MV-4-11 (cell line): ENCODE data around the gene PKHD1.

ENCODE experiments used
- DNase-seq: peaks from one replicate; lab custom pipeline; 2025; lab: John Stamatoyannopoulos, UW

PKHD1 gene

GRCh38 chr6:51619042-51619799 is 468.2 kb downstream of the PKHD1 start:
- no peak for DNase-seq

DNA sequence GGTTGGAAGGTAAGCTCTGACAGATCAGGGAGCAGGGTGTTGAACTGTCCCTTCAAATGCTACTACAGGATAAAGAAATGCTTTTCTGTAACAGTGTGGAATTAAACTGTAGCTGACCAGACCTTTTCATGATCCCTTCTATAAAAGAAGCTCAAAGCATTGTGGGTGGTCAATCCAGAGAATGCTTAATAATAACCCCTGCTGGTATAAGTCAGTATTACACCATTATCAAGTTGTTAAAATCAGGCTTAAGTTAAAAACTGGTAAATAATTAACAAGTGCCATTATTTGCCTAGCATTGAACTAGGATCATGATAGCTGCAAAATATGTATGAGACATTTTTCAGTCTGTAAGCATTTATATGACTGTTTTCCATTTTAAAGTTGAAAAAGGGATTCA is 468.9 kb downstream of the PKHD1 start:
- no peak for DNase-seq

DNA sequence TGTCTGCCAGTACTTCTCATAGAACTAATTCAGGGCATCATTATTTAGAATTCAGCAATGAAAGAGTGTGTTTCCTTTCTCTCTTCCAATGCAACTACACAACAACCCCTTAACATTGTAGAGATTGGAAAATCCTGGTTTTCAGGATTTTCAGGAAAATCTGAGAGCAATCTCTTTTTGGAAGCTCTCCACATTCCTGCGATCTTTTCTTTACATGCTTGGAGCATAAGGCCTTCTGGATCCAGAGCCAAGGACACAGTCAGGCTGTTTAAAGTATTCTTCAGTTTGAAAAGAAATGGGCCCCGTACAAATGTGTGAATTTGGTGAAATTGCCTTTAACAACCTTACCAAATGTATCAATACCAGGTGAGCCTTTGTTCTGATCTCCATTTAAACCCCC is 469.7 kb downstream of the PKHD1 start:
- no peak for DNase-seq

DNA sequence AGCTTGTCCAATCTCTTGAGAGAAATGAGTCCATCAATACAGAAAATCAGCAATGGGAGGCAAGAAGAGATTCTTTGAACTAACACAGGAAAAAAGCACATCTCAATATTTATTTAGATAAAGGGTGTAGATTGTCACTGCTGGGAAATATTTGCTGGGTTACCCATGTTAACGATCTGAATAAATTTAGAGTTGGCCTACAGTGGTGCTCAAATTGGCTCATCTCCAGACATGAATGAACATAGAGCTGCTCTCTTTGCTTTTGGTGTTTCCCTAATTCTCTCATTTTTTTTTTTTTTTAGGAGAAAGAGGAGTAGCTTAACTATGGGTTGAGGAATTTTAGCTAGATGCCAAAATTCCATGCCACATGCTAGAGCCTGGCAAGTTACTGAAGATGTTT is 471.2 kb downstream of the PKHD1 start:
- no peak for DNase-seq

GRCh38 chr6:51614725-51615124 is 472.7 kb downstream of the PKHD1 start:
- no peak for DNase-seq

GRCh38 chr6:51613558-51613957 is 473.9 kb downstream of the PKHD1 start:
- DNase-seq: no peak

DNA sequence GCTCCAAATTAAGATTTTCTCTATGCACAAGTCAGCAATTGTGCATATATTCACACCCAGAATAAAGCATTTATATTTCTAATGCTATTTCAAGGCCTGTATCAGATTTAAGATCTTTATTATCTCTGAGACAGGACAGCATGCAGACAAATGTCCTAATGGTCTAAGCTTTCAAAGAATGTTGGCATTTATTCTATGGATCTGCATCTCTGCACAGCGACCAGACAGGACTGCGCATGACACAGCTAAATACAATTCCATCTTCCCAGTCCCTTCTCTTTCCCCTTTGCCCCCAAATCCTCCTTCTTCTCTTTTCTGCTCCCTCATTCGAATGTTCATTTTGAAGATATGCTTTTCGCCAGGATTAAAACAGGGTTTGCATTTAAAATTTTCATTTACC is 478.5 kb downstream of the PKHD1 start:
- DNase-seq: no peak

DNA sequence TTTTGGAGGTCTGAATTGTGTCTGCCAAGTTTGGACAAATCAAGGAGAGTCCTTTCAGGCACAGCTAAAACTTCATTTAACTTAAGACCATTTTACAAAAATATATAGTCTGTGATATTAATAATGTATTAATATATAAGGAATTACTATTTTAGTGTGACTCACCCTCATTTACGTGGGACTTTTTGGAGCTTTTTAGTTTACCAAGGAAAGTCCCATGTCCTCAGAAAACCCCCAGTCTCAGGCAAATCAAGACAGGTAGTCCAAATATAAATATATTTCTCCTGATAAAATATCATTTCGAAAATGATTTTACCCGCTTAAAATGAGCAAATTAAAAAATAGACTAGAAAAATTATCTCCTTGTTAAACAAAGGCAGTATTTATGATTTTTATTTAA is 479.0 kb downstream of the PKHD1 start:
- DNase-seq: no peak

DNA sequence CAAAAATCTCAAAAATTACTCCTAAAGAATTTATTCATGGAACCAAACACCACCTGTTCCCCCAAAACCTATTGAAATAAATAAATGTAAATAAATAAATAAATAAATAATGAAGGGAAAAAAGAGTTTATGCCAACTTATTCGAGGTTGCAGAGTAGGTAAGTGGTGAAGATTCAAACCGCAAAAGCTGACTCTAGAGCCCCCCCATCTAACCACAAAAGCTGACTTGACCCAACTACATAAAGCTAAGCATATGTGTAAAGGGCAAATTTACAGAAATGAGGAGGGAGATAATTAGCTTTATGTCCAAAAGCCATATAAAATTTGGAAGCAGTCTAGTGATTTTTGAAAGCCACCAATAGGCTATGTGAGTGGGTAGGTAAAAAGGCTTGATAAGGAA is 486.9 kb downstream of the PKHD1 start:
- no peak for DNase-seq

GRCh38 chr6:51598171-51598570 is 489.2 kb downstream of the PKHD1 start:
- no peak for DNase-seq

DNA sequence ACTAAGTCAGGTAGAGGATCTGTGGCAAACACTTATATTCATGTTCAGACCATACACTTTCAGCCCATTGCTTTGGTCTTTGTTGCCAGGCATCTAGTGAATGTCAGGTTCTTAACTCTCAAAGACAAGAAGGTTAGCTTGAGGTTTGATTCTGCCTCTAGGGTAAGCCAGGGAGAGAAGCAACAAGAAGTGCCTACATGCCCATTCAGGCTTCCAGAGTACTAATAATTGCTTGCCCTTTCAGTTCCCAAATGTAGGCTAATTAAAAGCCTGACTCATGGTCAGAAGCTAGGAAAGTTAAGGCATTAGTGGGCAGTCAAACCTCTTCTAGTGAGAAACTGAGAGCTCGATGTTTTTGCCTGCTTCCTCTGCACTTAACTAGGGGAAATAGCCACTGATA is 492.4 kb downstream of the PKHD1 start:
- no peak for DNase-seq

- no peak for DNase-seq
Measured at GRCh38 chr6:51585264-51585663, 502.1 kb downstream of the PKHD1 start.

DNA sequence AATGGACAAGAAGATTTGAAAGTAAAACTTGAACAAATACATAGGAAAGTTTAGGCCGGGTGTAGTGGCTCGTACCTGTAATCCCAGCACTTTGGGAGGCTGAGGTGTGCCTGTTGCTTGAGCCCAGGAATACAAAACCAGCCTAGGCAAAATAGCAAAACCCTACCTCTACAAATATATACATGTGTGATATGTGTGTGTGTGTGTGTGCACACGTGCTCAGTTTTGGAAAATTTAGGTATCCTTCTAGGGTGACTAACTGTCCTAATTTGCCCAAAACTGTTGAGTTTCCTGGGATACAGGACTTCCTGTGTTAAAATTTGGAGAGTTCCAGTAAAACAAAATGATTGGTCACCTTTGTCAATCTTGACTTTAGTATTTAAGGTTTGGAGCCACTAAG is 503.2 kb downstream of the PKHD1 start:
- DNase-seq: no peak

GRCh38 chr6:51578994-51579393 is 508.4 kb downstream of the PKHD1 start:
- DNase-seq: no peak

GRCh38 chr6:51578362-51578761 is 509.1 kb downstream of the PKHD1 start:
- no peak for DNase-seq

GRCh38 chr6:51574040-51574439 is 513.4 kb downstream of the PKHD1 start:
- DNase-seq: no peak

GRCh38 chr6:51571168-51571567 is 516.2 kb downstream of the PKHD1 start:
- no peak for DNase-seq

DNA sequence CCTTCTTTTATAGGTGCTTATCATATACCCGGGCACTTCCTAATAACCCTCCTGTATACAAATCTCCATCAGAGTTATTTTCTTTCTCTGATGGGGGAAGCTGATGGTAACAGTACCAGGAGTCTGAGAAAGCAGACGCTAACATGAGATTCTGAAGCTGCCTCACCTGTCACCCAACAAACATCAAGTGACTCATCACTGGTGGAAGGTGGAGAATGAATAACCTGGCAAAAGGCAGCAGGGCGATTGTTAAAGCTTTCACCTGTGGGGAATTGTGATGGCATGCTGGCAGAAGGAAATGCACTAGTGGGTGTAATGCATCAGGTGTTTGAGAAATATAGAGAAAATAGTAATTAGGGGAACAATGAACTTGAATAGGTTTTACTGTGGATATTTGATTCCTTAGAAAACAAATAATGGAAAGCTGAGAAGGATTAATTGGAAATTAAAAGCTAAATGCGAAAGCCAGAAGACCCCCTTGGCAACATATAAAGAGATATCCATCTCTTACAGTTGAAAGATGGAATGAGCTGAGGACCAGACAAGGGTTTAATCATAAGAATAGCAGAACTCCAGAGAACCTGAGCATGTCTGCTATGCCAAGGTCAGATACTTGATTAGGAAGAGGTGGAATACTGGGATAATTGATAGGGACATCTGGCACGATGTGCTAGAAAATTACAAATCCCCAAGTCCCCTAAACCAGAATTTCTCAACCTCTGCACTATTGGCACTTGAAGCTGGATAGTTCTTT is 517.1 kb downstream of the PKHD1 start:
- no peak for DNase-seq

DNA sequence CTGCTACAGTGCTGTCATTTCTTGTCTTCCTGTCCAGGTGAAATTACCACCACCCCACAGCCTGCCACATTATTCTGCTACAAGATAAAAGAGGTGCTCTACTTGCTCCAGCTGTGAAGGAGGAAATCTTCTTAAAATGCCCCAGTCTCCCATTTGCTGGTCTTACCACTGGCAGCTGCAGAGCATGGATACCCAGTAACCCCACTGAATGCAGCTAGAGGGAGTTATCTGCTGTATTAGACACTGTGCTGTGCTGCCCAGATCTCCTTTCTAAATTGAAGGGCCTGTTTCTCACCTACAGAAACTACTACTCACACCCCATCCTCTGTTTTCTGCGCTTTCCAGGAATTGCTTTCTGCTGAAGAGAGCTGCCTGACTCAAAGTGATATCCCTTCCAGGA is 517.8 kb downstream of the PKHD1 start:
- DNase-seq: no peak

DNA sequence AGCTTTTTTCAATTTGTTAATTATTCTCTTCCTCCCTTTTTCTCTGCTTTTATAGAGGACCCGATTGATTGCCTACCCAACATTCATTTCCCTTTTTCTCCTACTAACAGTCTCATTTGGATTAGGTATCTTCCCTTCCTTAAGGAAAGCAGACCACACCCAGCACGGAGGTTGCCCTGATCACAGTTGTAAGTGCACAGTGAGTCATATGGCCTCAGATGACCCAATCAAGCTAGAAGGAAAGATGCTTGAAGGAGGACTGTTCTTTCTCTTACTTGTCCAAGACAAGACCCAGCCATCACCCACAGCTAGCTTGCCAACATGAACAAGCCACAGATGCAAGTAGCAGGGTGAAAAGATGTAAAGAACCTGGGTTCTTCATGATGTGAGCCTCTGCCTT is 518.6 kb downstream of the PKHD1 start:
- no peak for DNase-seq

DNA sequence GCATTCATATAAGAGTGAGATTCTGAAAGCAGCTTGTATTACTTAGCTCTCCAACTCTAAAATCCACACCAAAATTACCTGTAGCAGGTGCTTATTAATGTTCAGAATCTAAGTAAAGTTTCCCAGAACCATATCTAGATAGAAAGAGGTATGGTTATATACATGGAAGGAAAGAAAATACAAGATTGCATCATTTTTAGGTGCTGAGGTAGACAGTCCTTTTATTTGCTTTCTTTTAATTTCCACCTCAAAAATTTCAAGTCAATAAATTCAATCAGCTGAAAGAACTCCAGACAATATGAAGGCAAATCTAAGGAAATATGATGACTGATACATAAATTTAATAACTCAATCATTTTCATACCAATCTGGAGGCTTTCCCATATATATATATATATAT is 521.9 kb downstream of the PKHD1 start:
- no peak for DNase-seq
